H1 (cell line): ENCODE results near the gene LTB. TPM values are rescaled to one million over a fixed set of nuclear protein-coding genes. Genes with fewer than 3 reads are reported as not detected.

Experiments
- CTCF ChIA-PET: fragments of 300-600 bp; sonication (Branson Sonifier 250); formaldehyde crosslinking; loops from one replicate; lab custom pipeline; 2021; ENCODE audit not compliant: partially characterized antibody; lab: Charles Lee
- POLR2A ChIA-PET: fragments of 300-600 bp; sonication (Branson Sonifier 250); formaldehyde crosslinking; loops from one replicate; lab custom pipeline; 2021; ENCODE audit warnings: inconsistent platforms; ENCODE audit not compliant: partially characterized antibody; lab: Charles Lee
- DNase-seq, 2 experiments: peaks; one replicate each; pipeline versions ENCODE4 v3.0.0 to v3.0.0-alpha.2; 2010 to 2022; ENCODE audit warnings: low spot score in 2 of 2, low read depth in 1 of 2, mixed read lengths in 1 of 2
- FAIRE-seq: peaks from 2 replicates; lab custom pipeline; 2011; peaks lifted over from hg19 to GRCh38; lab: Jason Lieb, UNC
- H2AFZ ChIP-seq: 2 replicates; pipeline ENCODE4 v1.8.1; 2012; ENCODE audit warnings: low read length, inconsistent platforms
- H2AK5ac ChIP-seq: 2 replicates; pipeline ENCODE4 v1.6.1; 2013; ENCODE audit warnings: low read depth, low read length
- H2BK120ac ChIP-seq: replicated peaks from 2 replicates; pipeline ENCODE3; 2013; ENCODE audit warnings: low read depth, low read length, inconsistent platforms
- H2BK12ac ChIP-seq: 2 replicates; pipeline ENCODE4 v1.6.1; 2013; ENCODE audit warnings: low read depth, low read length
- H2BK15ac ChIP-seq: 2 replicates; pipeline ENCODE4 v1.6.1; 2013; ENCODE audit warnings: low read length
- H2BK20ac ChIP-seq: 2 replicates; pipeline ENCODE4 v1.6.1; 2013; ENCODE audit warnings: low read length
- H2BK5ac ChIP-seq: 2 replicates; pipeline ENCODE4 v1.6.1; 2013; ENCODE audit warnings: low read depth, low read length
- H3K14ac ChIP-seq: 2 replicates; pipeline ENCODE4 v1.6.1; 2013; ENCODE audit warnings: inconsistent platforms; ENCODE audit not compliant: insufficient read length
- H3K18ac ChIP-seq: 2 replicates; pipeline ENCODE4 v1.6.1; 2013; ENCODE audit warnings: low read length; ENCODE audit errors: extremely low read depth
- H3K23ac ChIP-seq: 2 replicates; pipeline ENCODE4 v1.6.1; 2013; ENCODE audit warnings: inconsistent platforms; ENCODE audit not compliant: insufficient read length
- H3K23me2 ChIP-seq: 2 replicates; pipeline ENCODE4 v1.6.1; 2013; ENCODE audit warnings: low read depth, low read length
- H3K27ac ChIP-seq: 2 replicates; pipeline ENCODE4 v1.6.1; 2011; ENCODE audit warnings: low read depth, low read length, inconsistent platforms
- H3K27me3 ChIP-seq, 4 experiments: replicated peaks in 1 of 4; 1 replicate in 1 of 4; 2 replicates in 3 of 4; pipeline versions ENCODE4 v1.6.1 to v1.8.1; 2011 to 2013; ENCODE audit warnings: low read length in 3 of 4, mild to moderate bottlenecking in 3 of 4, inconsistent platforms in 2 of 4, mixed read lengths in 2 of 4, moderate library complexity in 1 of 4; ENCODE audit not compliant: control insufficient read depth in 3 of 4, insufficient read depth in 3 of 4; ENCODE audit errors: extremely low read depth in 1 of 4
- H3K36me3 ChIP-seq, 4 experiments: 2 replicates each; pipeline versions ENCODE4 v1.6.1 to v1.8.1; 2011 to 2013; ENCODE audit warnings: mild to moderate bottlenecking in 4 of 4, low read length in 3 of 4, moderate library complexity in 2 of 4, control low read depth in 1 of 4, inconsistent platforms in 1 of 4; ENCODE audit not compliant: insufficient read depth in 4 of 4, control insufficient read depth in 2 of 4
- H3K4ac ChIP-seq: replicated peaks from 2 replicates; pipeline ENCODE3; 2013; ENCODE audit warnings: low read length, low read depth, mixed read lengths, inconsistent platforms; ENCODE audit not compliant: insufficient read length
- H3K4me1 ChIP-seq, 4 experiments: replicated peaks in 1 of 4; 1 replicate in 1 of 4; 2 replicates in 3 of 4; pipeline versions ENCODE4 v1.6.1 to v1.8.1; 2011 to 2013; ENCODE audit warnings: low read length in 3 of 4, inconsistent platforms in 2 of 4, mixed read lengths in 1 of 4; ENCODE audit not compliant: insufficient read depth in 4 of 4, control insufficient read depth in 3 of 4
- H3K4me2 ChIP-seq, 2 experiments: 2 replicates each; pipeline versions ENCODE4 v1.6.1 to v1.8.1; 2011 to 2013; ENCODE audit warnings: low read depth in 2 of 2, low read length in 2 of 2, control low read depth in 1 of 2, inconsistent platforms in 1 of 2, mild to moderate bottlenecking in 1 of 2; ENCODE audit not compliant: insufficient read depth in 1 of 2
- H3K4me3 ChIP-seq, 4 experiments: fragments of 200-600, 300-600 bp in 1 of 4; sonication (generic), shearing (Covaris generic), sonication (Bioruptor Twin) in 1 of 4; 2 replicates each; pipeline versions ENCODE4 v1.5.1 to v1.8.1; 2011 to 2016; ENCODE audit warnings: low read length in 4 of 4, low read depth in 3 of 4, control low read depth in 2 of 4, inconsistent platforms in 2 of 4, mild to moderate bottlenecking in 2 of 4, mixed read lengths in 1 of 4, moderate library complexity in 1 of 4; ENCODE audit not compliant: insufficient read depth in 2 of 4; ENCODE audit errors: extremely low read depth in 1 of 4
- H3K56ac ChIP-seq: replicated peaks from 2 replicates; pipeline ENCODE3; 2013; ENCODE audit warnings: low read depth, mild to moderate bottlenecking, mixed read lengths, low read length, inconsistent platforms; ENCODE audit not compliant: insufficient read length
- H3K79me1 ChIP-seq: 2 replicates; pipeline ENCODE4 v1.6.1; 2013; ENCODE audit warnings: low read depth, low read length, control low read depth
- H3K79me2 ChIP-seq, 2 experiments: 2 replicates each; pipeline versions ENCODE4 v1.6.1 to v1.8.1; 2012 to 2013; ENCODE audit warnings: low read length in 2 of 2, mild to moderate bottlenecking in 2 of 2, inconsistent platforms in 1 of 2; ENCODE audit not compliant: insufficient read depth in 2 of 2, control insufficient read depth in 1 of 2
- H3K9ac ChIP-seq, 4 experiments: replicated peaks in 1 of 4; 1 replicate in 1 of 4; 2 replicates in 3 of 4; pipeline versions ENCODE4 v1.6.1 to v1.8.1; 2011 to 2013; ENCODE audit warnings: low read depth in 3 of 4, low read length in 3 of 4, control low read depth in 2 of 4, mild to moderate bottlenecking in 2 of 4, moderate library complexity in 2 of 4, inconsistent platforms in 1 of 4; ENCODE audit errors: extremely low read depth in 1 of 4
- H3K9me3 ChIP-seq, 2 experiments: 2 replicates each; pipeline versions ENCODE4 v1.6.1 to v1.8.1; 2012 to 2013; ENCODE audit warnings: mild to moderate bottlenecking in 2 of 2, moderate library complexity in 2 of 2, control low read depth in 1 of 2, inconsistent platforms in 1 of 2, low read depth in 1 of 2, low read length in 1 of 2, mixed read lengths in 1 of 2; ENCODE audit not compliant: insufficient read depth in 2 of 2
- H4K20me1 ChIP-seq, 2 experiments: replicated peaks in 1 of 2; 2 replicates each; pipeline versions ENCODE3 to v1.8.1; 2011 to 2013; ENCODE audit warnings: inconsistent platforms in 2 of 2, low read length in 2 of 2, mild to moderate bottlenecking in 1 of 2; ENCODE audit not compliant: insufficient read depth in 2 of 2, control insufficient read depth in 1 of 2
- H4K5ac ChIP-seq: 2 replicates; pipeline ENCODE4 v1.6.1; 2013; ENCODE audit warnings: low read length, low read depth, mixed read lengths, inconsistent platforms; ENCODE audit not compliant: insufficient read length
- H4K8ac ChIP-seq: 2 replicates; pipeline ENCODE4 v1.8.0; 2013; ENCODE audit warnings: mild to moderate bottlenecking, moderate library complexity, low read length, inconsistent platforms; ENCODE audit not compliant: insufficient read depth; ENCODE audit errors: extremely low read depth
- H4K91ac ChIP-seq: replicated peaks from 2 replicates; pipeline ENCODE3; 2013; ENCODE audit warnings: low read length, mixed read lengths, inconsistent platforms; ENCODE audit not compliant: insufficient read length
- KDM5A ChIP-seq: fragments of 200-600 bp; IDR thresholded peaks from 2 replicates; pipeline ENCODE4 v1.7.1; 2012; ENCODE audit warnings: mild to moderate bottlenecking, low read length, inconsistent platforms, mixed read lengths
- PHF8 ChIP-seq: fragments of 200-600 bp; sonication (generic); conservative IDR thresholded peaks from 2 replicates; pipeline ENCODE4 v1.7.1; 2012; ENCODE audit warnings: low read depth, mild to moderate bottlenecking, inconsistent platforms, low read length, moderate library complexity
- SUZ12 ChIP-seq: fragments of 200-600 bp; sonication (generic); IDR thresholded peaks from 2 replicates; pipeline ENCODE4 v1.6.1; 2012; ENCODE audit warnings: mild to moderate bottlenecking, inconsistent platforms, low read length, moderate library complexity, mixed read lengths
- WGBS, 2 experiments: shearing (Covaris generic) in 1 of 2; methylation state at CpG; one replicate each; pipeline versions ENCODE4 v1.1.6 to v1.1.7; 2013 to 2015; ENCODE audit warnings: low lambda C conversion rate in 2 of 2, mixed read lengths in 2 of 2, inconsistent platforms in 1 of 2, low coverage in 1 of 2, missing lambda C conversion rate in 1 of 2; ENCODE audit not compliant: insufficient replicate concordance in 2 of 2, insufficient coverage in 1 of 2, insufficient read length in 1 of 2; ENCODE audit errors: extremely low coverage in 1 of 2, missing lambda C conversion rate in 1 of 2; 5-methylcytosine and 5-hydroxymethylcytosine counted together
- polyA plus RNA-seq, 7 experiments: library from polyadenylated mRNA; depleted of rRNA in 3 of 7; stranded (reverse) in 5 of 7; unstranded in 2 of 7; fragments of >200 nt in 5 of 7; fragments of 200-250 nt in 2 of 7; gene quantifications; 1 replicate in 5 of 7; 2 replicates in 1 of 7; 4 replicates in 1 of 7; pipeline versions ENCODE4 v1.2.1 to v1.2.3, GENCODE V29; 2011 to 2013; ENCODE audit warnings: missing spikeins in 2 of 7, mixed read lengths in 2 of 7
- total RNA-seq: library from RNA; stranded (reverse); fragmentation: NEBNext Ultra II Directional; extraction: Animal tissue kit (Norgen Biotek cat#: 25700); gene quantifications from 2 replicates; pipeline ENCODE4 v1.2.1, GENCODE V29; 2021

Gene LTB
- total and polyA plus RNA-seq, 2 of the 8 experiments (the other 6 are each of a cell fraction or from before 2014, with no cell fraction given), result 0.43 to 0.47 TPM

DNA sequence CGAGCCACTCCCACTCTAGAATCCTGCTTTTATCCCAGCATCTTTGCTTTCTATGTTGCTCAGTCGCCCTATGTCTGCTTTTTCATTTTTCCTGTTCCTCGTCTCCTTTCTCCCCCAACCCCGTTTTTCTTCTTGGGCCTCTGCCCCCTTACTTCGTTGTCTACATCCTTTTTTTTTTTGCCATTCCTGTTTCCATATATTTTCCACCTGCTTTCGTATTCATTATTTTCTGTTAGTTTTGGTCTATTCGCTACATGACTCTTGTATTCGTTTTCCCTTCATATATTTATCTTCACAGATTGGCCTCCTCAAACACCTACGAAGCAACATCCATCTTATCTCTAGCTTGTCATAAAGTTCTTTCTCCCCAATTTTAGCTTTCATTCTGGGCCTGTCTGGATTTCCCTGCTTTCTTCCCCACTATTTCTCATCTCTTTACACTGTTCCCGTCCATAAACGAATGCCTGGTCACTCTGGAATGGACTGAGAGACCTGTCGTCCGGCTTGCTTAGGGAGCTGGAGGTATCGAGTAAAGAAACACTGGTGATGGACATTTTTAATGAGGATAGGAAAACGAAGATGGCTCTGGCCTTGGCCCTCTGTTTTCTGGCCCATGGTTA, 39.2 kb upstream of the LTB start:
- H2AFZ ChIP-seq, result no peak overlapping the region
- H3K56ac ChIP-seq, result peak overlapping the region; percentile 83
- no peak overlapping the region for H2BK15ac ChIP-seq
- DNase-seq (no peak), FAIRE-seq (no peak)
- H3K4ac ChIP-seq, result peak overlapping the region; percentile 65
- peak overlapping the region; percentile 88 to 98 (median 98) for H3K4me3 ChIP-seq
- H4K8ac ChIP-seq, result peak overlapping the region; percentile 99; the same call in 1 of the 2 replicates
- peaks cover 4 to 14% of the 10 kb centered on the region in 2 experiments for H4K20me1 ChIP-seq
- peak overlapping the region; percentile 81; the same call in 1 of the 2 replicates for H3K18ac ChIP-seq
- peak overlapping the region; percentile 85 for H4K5ac ChIP-seq
- no peak overlapping the region; the same call in 1 of the 2 replicates for H2BK12ac ChIP-seq
- H3K23ac ChIP-seq, result peak overlapping the region; percentile 19
- peaks cover 11% of the 10 kb centered on the region; the same call in 1 of the 2 replicates for H3K79me1 ChIP-seq
- peaks cover 33 to 46% (median 36%) of the 10 kb centered on the region in 4 experiments for H3K36me3 ChIP-seq
- no peak overlapping the region for H2BK20ac ChIP-seq
- H3K23me2 ChIP-seq, result peaks cover 6% of the 10 kb centered on the region; the same call in 1 of the 2 replicates
- H2AK5ac ChIP-seq, result peak overlapping the region; percentile 61; the same call in 1 of the 2 replicates
- WGBS, 2 experiments, result 13% methylated on average over 15 of the region's 15 CpGs; no CpG with 5 or more reads in 1 of the 2 experiments
- H3K4me1 ChIP-seq, result peaks cover 0 to 2% (median 0%) of the 10 kb centered on the region in 4 experiments; a peak in 1 of 7 replicates
- H2BK120ac ChIP-seq, result peak overlapping the region; percentile 36
- H3K79me2 ChIP-seq, result peaks cover 24 to 46% of the 10 kb centered on the region in 2 experiments
- ChIA-PET CTCF (interaction anchor here (0.9 to 2.7 kb wide), 8 partner anchors 13 to 108 kb away, joined by 3 to 9 read pairs (median 5); partner anchors contain the start of genes ATP6V1G2, BAG6, DDAH2 and LST1), POLR2A (interaction anchor here (0.8 to 34.9 kb wide), 21 partner anchors 9 to 351 kb away, joined by 3 to 883 read pairs (median 5); partner anchors contain the start of genes APOM, ATP6V1G2, BAG6 and C6orf47)
- peak overlapping the region; percentile 73 for H3K14ac ChIP-seq
- H3K9ac ChIP-seq, result peak overlapping the region; percentile 93 to 94 (median 94)
- H2BK5ac ChIP-seq, result peak overlapping the region; percentile 89
- H3K27ac ChIP-seq, result peak overlapping the region; percentile 95
- H3K4me2 ChIP-seq, result peak overlapping the region; percentile 81 to 93
- H3K27me3 ChIP-seq, result no peaks in the 10 kb centered on the region
- H3K9me3 ChIP-seq, result no peaks in the 10 kb centered on the region
- peak overlapping the region; percentile 75 for H4K91ac ChIP-seq
- TF ChIP-seq PHF8, result no peak
- TF ChIP-seq SUZ12, result no peak
- TF ChIP-seq KDM5A, result 0 out of 2 replicates have a peak, but pooled peaks have one; percentile 6
